ENCODE results near the gene TMC5. TPM values are rescaled to one million over a fixed set of nuclear protein-coding genes. Genes with fewer than 3 reads are reported as not detected.

TMC5 gene
- total and polyA plus RNA-seq, 2 of the 4 experiments (the other 2 are of a cell fraction), result not detected

- H3K27me3 ChIP-seq (ENCODE audit: control insufficient read depth, insufficient read depth, low read length), result peaks cover 2% of the 10 kb centered on the region
- H3K23ac ChIP-seq (ENCODE audit: low read depth, low read length), result no peak overlapping the region
- H2BK15ac ChIP-seq (ENCODE audit: low read depth, low read length), result no peak overlapping the region
- H3K14ac ChIP-seq (replicated peaks; ENCODE audit: low read depth, low read length), result no peak overlapping the region
- WGBS, 2 experiments (ENCODE audit: extremely low coverage in 2 of 2, insufficient read length in 1 of 2), result no CpG with 5 or more reads among the region's 3 CpGs
- no peak overlapping the region for H4K8ac ChIP-seq (ENCODE audit: low read depth in 2 of 2, low read length in 2 of 2)
- dilution Hi-C loops (cut with HindIII; ENCODE audit: low sequenced_read_pairs, unreplicated experiment) (no loop called here), in situ Hi-C loops (cut with MboI; ENCODE audit: low sequenced_read_pairs) (no loop called here), intact Hi-C loops (cut with micrococcal nuclease) (no loop called here)
- H3K4me2 ChIP-seq (ENCODE audit: low read depth, low read length), result no peak overlapping the region
- H4K91ac ChIP-seq (ENCODE audit: insufficient read depth, low read depth, low read length), result no peak overlapping the region
- ATAC-seq (ENCODE audit: low read depth) (no peak), DNase-seq (no peak)
- no peak overlapping the region for H3K9ac ChIP-seq (ENCODE audit: low read depth, low read length)
- no peak for TF ChIP-seq MAFK (IDR thresholded peaks at IDR 0.05; ENCODE audit: low read depth, low read length)
- TF ChIP-seq RCOR1 (IDR thresholded peaks at IDR 0.05; ENCODE audit: insufficient replicate concordance, low read length), result no peak
- no peak for TF ChIP-seq POLR2A (IDR thresholded peaks at IDR 0.05; ENCODE audit: low read depth, low read length)
- TF ChIP-seq CTCF (conservative IDR thresholded peaks at IDR 0.05; ENCODE audit: low read depth, low read length), result no peak
- no peak for TF ChIP-seq SMC3 (IDR thresholded peaks at IDR 0.05; ENCODE audit: low read depth, low read length)
- H3K79me1 ChIP-seq (ENCODE audit: low read depth in 1 of 2, low read length in 2 of 2), result no peaks in the 10 kb centered on the region
- CTCF ChIA-PET, result no interaction called here
- no peak overlapping the region for H3K4me3 ChIP-seq (ENCODE audit: insufficient read depth, low read depth, low read length)
- no peak overlapping the region for H4K5ac ChIP-seq (ENCODE audit: low read depth, low read length)
- H3K56ac ChIP-seq (ENCODE audit: extremely low read depth, insufficient read depth, low read length), result no peak overlapping the region
- no peak overlapping the region for H2BK20ac ChIP-seq (ENCODE audit: low read depth, low read length)
- H3K9me1 ChIP-seq (ENCODE audit: insufficient read depth, low read length), result no peaks in the 10 kb centered on the region
- H2BK120ac ChIP-seq (ENCODE audit: low read depth, low read length), result no peak overlapping the region
- H3K9me3 ChIP-seq (ENCODE audit: control insufficient read depth, insufficient read depth, low read length), result no peaks in the 10 kb centered on the region
- POLR2A ChIA-PET (ENCODE audit: unreplicated experiment), result interaction anchor here (0.6 kb wide), 1 partner anchor 30 kb away, joined by 7 read pairs; no protein-coding TSS in a partner anchor
- H2AFZ ChIP-seq (replicated peaks; ENCODE audit: low read length, poor library complexity), result no peak overlapping the region
- no peaks in the 10 kb centered on the region for H3K4me1 ChIP-seq (ENCODE audit: control insufficient read depth, insufficient read depth, low read length)
- no peaks in the 10 kb centered on the region for H3K36me3 ChIP-seq (ENCODE audit: control insufficient read depth, insufficient read depth, low read length)
- H2AK5ac ChIP-seq (ENCODE audit: low read depth, low read length), result no peak overlapping the region
- no TSS peak for BruUV-seq (replicated peaks)
- H3K4ac ChIP-seq (ENCODE audit: low read depth, low read length), result no peak overlapping the region
- H3K27ac ChIP-seq (ENCODE audit: insufficient read depth, low read length), result no peak overlapping the region
- H2AK9ac ChIP-seq (replicated peaks; ENCODE audit: low read depth, low read length, poor library complexity), result no peak overlapping the region
- H2BK5ac ChIP-seq (ENCODE audit: low read depth, low read length, poor library complexity, severe bottlenecking), result no peak overlapping the region
- H3K18ac ChIP-seq (ENCODE audit: low read depth, low read length), result no peak overlapping the region
- H4K20me1 ChIP-seq (ENCODE audit: insufficient read depth, low read length), result no peaks in the 10 kb centered on the region
These were observed 66.4 kb downstream of the TMC5 start for GRCh38 chr16:19484096-19484495.

All from IMR-90 (cell line).